GM19238 (cell line): ENCODE measurements around the gene SPDYE5.

Experiments used
- DNase-seq: peaks from one replicate; pipeline ENCODE4 v3.0.0; 2011; ENCODE audit warnings: low spot score; ENCODE audit not compliant: insufficient read length

SPDYE5 gene

DNA sequence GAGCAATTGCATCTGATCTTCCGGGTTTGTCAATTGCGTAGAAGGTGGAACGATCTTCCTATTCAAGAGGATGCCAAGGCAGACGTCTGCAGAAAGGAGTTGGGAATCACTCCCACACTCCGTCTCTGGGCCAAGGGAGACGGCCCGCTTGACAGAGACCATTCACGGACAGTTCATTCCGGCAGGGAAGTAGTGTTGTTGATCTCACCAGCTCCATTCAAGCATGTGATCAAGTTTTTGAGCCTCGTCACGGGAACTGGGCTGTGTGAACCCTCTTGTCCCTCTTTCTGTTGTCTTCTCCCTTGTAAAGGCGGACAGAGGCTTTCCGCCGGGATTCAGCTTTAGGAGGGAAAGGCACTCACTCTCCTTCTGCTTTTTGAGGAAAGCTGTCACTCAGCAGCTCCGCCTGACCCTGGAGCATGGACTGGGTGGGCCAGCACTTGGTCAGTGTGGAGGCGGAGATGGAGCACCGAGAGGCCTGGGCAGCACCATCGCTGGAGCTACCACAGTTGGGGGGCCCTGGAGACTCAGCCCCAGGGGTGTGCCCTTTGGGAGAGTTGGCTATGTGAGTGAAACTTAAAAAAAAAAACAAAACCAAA lies 44.9 kb downstream of the SPDYE5 start:
- no peak for DNase-seq

GRCh38 chr7:75537731-75538130 lies 45.6 kb downstream of the SPDYE5 start:
- DNase-seq = no peak

DNA sequence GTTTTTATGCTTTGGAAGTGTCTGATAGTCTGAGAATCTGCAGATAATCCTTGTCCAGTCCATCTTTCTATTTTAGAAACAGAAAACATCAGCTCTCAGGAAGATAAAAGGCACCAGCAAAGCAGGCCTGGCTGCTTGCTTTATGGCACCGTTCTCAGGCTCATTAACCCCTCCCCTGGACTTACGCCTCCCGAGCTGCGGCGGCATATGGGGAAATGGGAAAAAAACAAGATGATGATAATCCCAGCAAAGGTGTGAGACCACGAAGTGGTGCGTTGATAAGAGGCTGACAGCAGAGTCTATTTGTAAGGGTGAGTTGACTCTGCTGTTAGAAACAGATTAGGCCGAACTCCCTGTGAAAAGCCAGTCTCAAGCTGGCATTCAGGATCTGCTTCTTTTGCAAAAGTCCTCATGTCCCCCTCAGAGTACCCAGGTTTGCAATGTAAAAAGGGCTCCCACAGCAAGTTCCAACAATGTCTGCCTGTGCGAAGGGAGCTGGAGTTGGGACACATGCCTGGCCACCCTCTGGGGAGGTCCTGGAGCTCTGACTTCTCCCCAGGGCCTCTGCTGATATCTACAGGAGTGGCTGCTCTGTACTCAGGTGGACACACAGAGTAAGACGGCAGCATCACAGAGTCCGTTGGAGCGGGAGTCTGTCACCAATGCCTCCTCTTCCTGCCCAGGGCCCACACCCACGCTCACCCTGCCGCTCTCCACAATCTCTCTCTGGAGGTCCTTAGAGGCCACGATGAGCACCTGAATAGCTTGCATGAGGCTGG lies 54.3 kb downstream of the SPDYE5 start:
- DNase-seq = no peak
